ENCODE data around the gene SDK1.

Gene SDK1

GRCh38 chr7:4098169-4098568, 797.1 kb downstream of the SDK1 start:
- H3K36me3 ChIP-seq: no peaks in the 10 kb centered on the region
- no peaks in the 10 kb centered on the region for H3K4me1 ChIP-seq (ENCODE audit: control insufficient read depth in 1 of 2, insufficient read depth in 1 of 2, low read depth in 1 of 2, low read length in 1 of 2)
- no peaks in the 10 kb centered on the region for H3K27me3 ChIP-seq
- H3K4me3 ChIP-seq (ENCODE audit: low read depth in 1 of 2, low read length in 1 of 2): no peak overlapping the region
- no peak for TF ChIP-seq CTCF (IDR thresholded peaks at IDR 0.05)
- no peak overlapping the region for H3K27ac ChIP-seq
- no peaks in the 10 kb centered on the region for H3K9me3 ChIP-seq

GRCh38 chr7:4099651-4100050, 798.6 kb downstream of the SDK1 start:
- Histone ChIP-seq H3K4me3 (ENCODE audit: low read depth in 1 of 2, low read length in 1 of 2) (no peak overlapping the region), H3K27me3 (no peaks in the 10 kb centered on the region), H3K9me3 (no peaks in the 10 kb centered on the region), H3K4me1 (ENCODE audit: control insufficient read depth in 1 of 2, insufficient read depth in 1 of 2, low read depth in 1 of 2, low read length in 1 of 2) (no peaks in the 10 kb centered on the region), H3K36me3 (no peaks in the 10 kb centered on the region), H3K27ac (no peak overlapping the region)
- TF ChIP-seq CTCF (IDR thresholded peaks at IDR 0.05): no peak

DNA sequence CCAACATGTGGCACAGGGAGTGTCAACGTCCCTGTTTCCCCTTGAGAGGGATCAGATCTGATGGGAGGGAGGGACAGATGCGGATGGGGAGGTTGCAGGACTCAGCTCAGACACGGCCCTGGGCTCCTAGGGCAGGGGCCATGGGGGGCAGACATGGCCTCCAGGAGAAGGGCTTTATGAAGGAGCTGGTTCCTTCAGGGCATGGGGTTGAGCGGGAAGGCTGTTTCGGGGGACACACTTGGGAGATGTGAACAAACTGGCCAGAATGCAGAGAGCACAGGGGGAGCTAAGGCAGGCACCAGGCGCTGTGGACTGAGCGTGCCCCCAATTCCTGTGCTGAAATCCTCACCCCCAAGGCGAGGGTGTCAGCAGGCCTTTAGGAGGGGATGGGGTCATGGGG, 799.1 kb downstream of the SDK1 start:
- no peak overlapping the region for H3K4me3 ChIP-seq (ENCODE audit: low read depth in 1 of 2, low read length in 1 of 2)
- H3K4me1 ChIP-seq (ENCODE audit: control insufficient read depth in 1 of 2, insufficient read depth in 1 of 2, low read depth in 1 of 2, low read length in 1 of 2): no peaks in the 10 kb centered on the region
- no peaks in the 10 kb centered on the region for H3K36me3 ChIP-seq
- no peak overlapping the region for H3K27ac ChIP-seq
- no peaks in the 10 kb centered on the region for H3K27me3 ChIP-seq
- TF ChIP-seq CTCF (IDR thresholded peaks at IDR 0.05): no peak
- no peaks in the 10 kb centered on the region for H3K9me3 ChIP-seq

- TF ChIP-seq CTCF (IDR thresholded peaks at IDR 0.05): no peak
- H3K36me3 ChIP-seq: no peaks in the 10 kb centered on the region
- no peak overlapping the region for H3K4me3 ChIP-seq (ENCODE audit: low read depth in 1 of 2, low read length in 1 of 2)
- no peaks in the 10 kb centered on the region for H3K27me3 ChIP-seq
- H3K27ac ChIP-seq: no peak overlapping the region
- H3K4me1 ChIP-seq (ENCODE audit: control insufficient read depth in 1 of 2, insufficient read depth in 1 of 2, low read depth in 1 of 2, low read length in 1 of 2): no peaks in the 10 kb centered on the region
- no peaks in the 10 kb centered on the region for H3K9me3 ChIP-seq
Measured at GRCh38 chr7:4100691-4101090, 799.6 kb downstream of the SDK1 start.

- Histone ChIP-seq H3K4me1 (ENCODE audit: control insufficient read depth in 1 of 2, insufficient read depth in 1 of 2, low read depth in 1 of 2, low read length in 1 of 2) (no peaks in the 10 kb centered on the region), H3K27me3 (no peaks in the 10 kb centered on the region), H3K36me3 (no peaks in the 10 kb centered on the region), H3K9me3 (no peaks in the 10 kb centered on the region), H3K4me3 (ENCODE audit: low read depth in 1 of 2, low read length in 1 of 2) (no peak overlapping the region), H3K27ac (no peak overlapping the region)
- TF ChIP-seq CTCF (IDR thresholded peaks at IDR 0.05): no peak
Measured at GRCh38 chr7:4102231-4102841, 801.3 kb downstream of the SDK1 start.
